Loucy (cell line): ENCODE data around the gene TRPM3.

Experiments
- H2AFZ ChIP-seq: fragments of 200-600 bp; sonication (generic); 2 replicates; pipeline ENCODE4 v1.6.0; 2016; ENCODE audit warnings: antibody characterized with exemption, mild to moderate bottlenecking, low read length, moderate library complexity
- H3F3A ChIP-seq: fragments of 200-600 bp; 2 replicates; pipeline ENCODE4 v1.6.0; 2016; ENCODE audit warnings: antibody characterized with exemption, low read depth, mild to moderate bottlenecking
- H3K27me3 ChIP-seq: fragments of 200-600 bp; sonication (generic); 2 replicates; pipeline ENCODE4 v1.6.1; 2014; ENCODE audit warnings: low read length, mild to moderate bottlenecking; ENCODE audit not compliant: insufficient read depth, poor library complexity, severe bottlenecking
- H3K36me3 ChIP-seq: fragments of 200-600 bp; sonication (generic); 2 replicates; pipeline ENCODE4 v1.6.1; 2016; ENCODE audit warnings: low read length; ENCODE audit not compliant: insufficient read depth
- H3K4me1 ChIP-seq: fragments of 200-600 bp; sonication (generic); 2 replicates; pipeline ENCODE4 v1.5.1; 2014; ENCODE audit warnings: low read length, mild to moderate bottlenecking; ENCODE audit not compliant: insufficient read depth, poor library complexity, severe bottlenecking
- H3K4me2 ChIP-seq: fragments of 200-600 bp; sonication (generic); 2 replicates; pipeline ENCODE4 v1.6.0; 2014; ENCODE audit warnings: antibody characterized with exemption, low read length, low read depth, mild to moderate bottlenecking; ENCODE audit not compliant: poor library complexity, severe bottlenecking
- H3K4me3 ChIP-seq: fragments of 200-600 bp; sonication (generic); 2 replicates; pipeline ENCODE4 v1.5.1; 2014; ENCODE audit warnings: low read length, mild to moderate bottlenecking, mixed read lengths; ENCODE audit not compliant: poor library complexity, severe bottlenecking
- H3K79me2 ChIP-seq: fragments of 200-600 bp; sonication (generic); 2 replicates; pipeline ENCODE4 v1.6.1; 2014; ENCODE audit warnings: low read length; ENCODE audit not compliant: insufficient read depth
- H3K9ac ChIP-seq: fragments of 200-600 bp; sonication (generic); 2 replicates; pipeline ENCODE4 v1.6.0; 2014; ENCODE audit warnings: mild to moderate bottlenecking, low read depth, low read length, moderate library complexity; ENCODE audit not compliant: poor library complexity, severe bottlenecking
- H3K9me2 ChIP-seq: fragments of 200-600 bp; sonication (generic); replicated peaks from 2 replicates; pipeline ENCODE4 v1.6.1; 2016; ENCODE audit warnings: low read depth, low read length, mixed read lengths
- H3K9me3 ChIP-seq: fragments of 200-600 bp; sonication (generic); 2 replicates; pipeline ENCODE4 v1.6.1; 2014; ENCODE audit warnings: mild to moderate bottlenecking, antibody characterized with exemption, low read length, low read depth; ENCODE audit not compliant: insufficient read depth
- H4K20me1 ChIP-seq: fragments of 200-600 bp; sonication (generic); 2 replicates; pipeline ENCODE4 v1.6.0; 2014; ENCODE audit warnings: antibody characterized with exemption, low read length, mild to moderate bottlenecking; ENCODE audit not compliant: insufficient read depth, poor library complexity, severe bottlenecking
- EZH2phosphoT487 ChIP-seq: fragments of 200-600 bp; IDR thresholded peaks from 2 replicates; pipeline ENCODE4 v1.6.1; 2018; ENCODE audit warnings: antibody characterized with exemption, mild to moderate bottlenecking, moderate library complexity, borderline replicate concordance
- TF ChIP-seq, protein P1 (sequence below): fragments of 200-600 bp; sonication (generic); conservative IDR thresholded peaks from 2 replicates; pipeline ENCODE4 v1.5.1; 2014; ENCODE audit warnings: mild to moderate bottlenecking, antibody characterized with exemption, low read length

Gene TRPM3

DNA sequence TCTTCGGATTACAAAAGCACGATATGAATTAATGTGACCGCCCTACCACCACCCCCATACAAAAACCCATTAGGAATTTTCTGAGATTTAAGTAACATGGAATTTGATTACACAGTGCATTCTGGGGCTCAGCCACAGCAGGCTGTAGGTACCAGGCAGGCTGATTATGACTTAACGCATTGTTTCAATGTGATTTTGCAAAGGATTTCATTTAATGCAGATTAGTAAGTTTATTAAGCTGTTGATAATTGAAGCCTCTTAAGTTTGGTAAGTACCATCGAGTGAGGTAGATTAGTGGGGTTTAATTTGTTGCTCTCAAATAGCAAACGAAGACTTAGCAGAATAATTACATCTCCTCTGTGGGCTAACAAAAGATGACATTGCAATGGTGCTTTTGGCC, 240.1 kb downstream of the TRPM3 start:
- TF ChIP-seq, protein P1, sequence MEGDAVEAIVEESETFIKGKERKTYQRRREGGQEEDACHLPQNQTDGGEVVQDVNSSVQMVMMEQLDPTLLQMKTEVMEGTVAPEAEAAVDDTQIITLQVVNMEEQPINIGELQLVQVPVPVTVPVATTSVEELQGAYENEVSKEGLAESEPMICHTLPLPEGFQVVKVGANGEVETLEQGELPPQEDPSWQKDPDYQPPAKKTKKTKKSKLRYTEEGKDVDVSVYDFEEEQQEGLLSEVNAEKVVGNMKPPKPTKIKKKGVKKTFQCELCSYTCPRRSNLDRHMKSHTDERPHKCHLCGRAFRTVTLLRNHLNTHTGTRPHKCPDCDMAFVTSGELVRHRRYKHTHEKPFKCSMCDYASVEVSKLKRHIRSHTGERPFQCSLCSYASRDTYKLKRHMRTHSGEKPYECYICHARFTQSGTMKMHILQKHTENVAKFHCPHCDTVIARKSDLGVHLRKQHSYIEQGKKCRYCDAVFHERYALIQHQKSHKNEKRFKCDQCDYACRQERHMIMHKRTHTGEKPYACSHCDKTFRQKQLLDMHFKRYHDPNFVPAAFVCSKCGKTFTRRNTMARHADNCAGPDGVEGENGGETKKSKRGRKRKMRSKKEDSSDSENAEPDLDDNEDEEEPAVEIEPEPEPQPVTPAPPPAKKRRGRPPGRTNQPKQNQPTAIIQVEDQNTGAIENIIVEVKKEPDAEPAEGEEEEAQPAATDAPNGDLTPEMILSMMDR: no peak
- no peak for TF ChIP-seq EZH2phosphoT487
- Histone ChIP-seq H3K9me2 (no peaks in the 10 kb centered on the region), H3K4me3 (no peak overlapping the region)

DNA sequence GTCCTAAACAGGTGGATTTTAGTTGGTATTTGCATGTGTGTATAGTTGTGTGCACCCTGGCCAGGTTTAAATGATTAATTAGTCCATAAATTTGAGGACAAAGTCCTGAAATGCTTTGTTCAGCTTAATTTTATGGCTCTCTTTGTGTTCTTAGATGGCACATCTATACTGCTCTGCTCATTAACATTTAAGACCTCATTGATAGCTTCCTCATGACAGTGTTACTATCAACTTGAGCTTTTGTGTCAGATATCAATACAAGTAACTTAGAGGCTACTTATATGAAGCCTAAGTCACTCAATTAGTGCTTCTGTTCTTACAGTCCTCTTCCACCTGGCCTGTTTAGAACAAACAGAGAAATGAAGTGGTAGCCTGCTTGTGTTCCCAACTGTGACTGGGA, 240.9 kb downstream of the TRPM3 start:
- Histone ChIP-seq H3K4me1 (no peaks in the 10 kb centered on the region), H3K9ac (no peak overlapping the region), H2AFZ (no peak overlapping the region), H4K20me1 (no peaks in the 10 kb centered on the region), H3K4me2 (no peak overlapping the region), H3K9me3 (no peaks in the 10 kb centered on the region), H3K9me2 (no peaks in the 10 kb centered on the region), H3K27me3 (no peaks in the 10 kb centered on the region), H3K79me2 (no peaks in the 10 kb centered on the region), H3F3A (no peaks in the 10 kb centered on the region), H3K4me3 (no peak overlapping the region), H3K36me3 (no peaks in the 10 kb centered on the region)
- TF ChIP-seq EZH2phosphoT487: no peak
- TF ChIP-seq, protein P1: no peak

More for the DNA sequence above, 240.1 kb downstream of the TRPM3 start:
- Histone ChIP-seq H3K4me1 (no peaks in the 10 kb centered on the region), H3K79me2 (no peaks in the 10 kb centered on the region), H3F3A (no peaks in the 10 kb centered on the region), H2AFZ (no peak overlapping the region), H3K4me2 (no peak overlapping the region), H4K20me1 (no peaks in the 10 kb centered on the region), H3K36me3 (no peaks in the 10 kb centered on the region), H3K9me3 (no peaks in the 10 kb centered on the region), H3K27me3 (no peaks in the 10 kb centered on the region), H3K9ac (no peak overlapping the region)

DNA sequence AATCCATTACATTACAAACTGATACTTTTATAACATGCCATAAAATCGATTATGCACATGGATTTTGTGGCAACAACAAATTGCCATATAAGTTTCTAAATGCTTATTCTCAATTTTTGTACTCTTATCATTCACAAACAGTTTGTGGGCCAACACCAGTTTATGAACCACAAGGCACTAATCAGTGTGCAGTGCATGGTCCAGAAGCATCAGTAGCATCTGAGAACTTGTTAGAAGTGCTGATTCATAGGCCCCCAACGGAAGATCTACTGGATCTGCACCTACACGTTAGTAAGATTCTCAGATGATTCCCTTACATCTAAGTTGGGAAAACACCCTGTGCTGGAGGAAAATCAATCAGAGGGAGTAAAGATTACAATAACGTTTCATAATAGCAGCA, 242.8 kb downstream of the TRPM3 start:
- Histone ChIP-seq H2AFZ (no peak overlapping the region), H3K79me2 (no peaks in the 10 kb centered on the region), H3K4me3 (no peak overlapping the region), H3K4me1 (no peaks in the 10 kb centered on the region), H3F3A (no peaks in the 10 kb centered on the region), H3K36me3 (no peaks in the 10 kb centered on the region), H3K9ac (no peak overlapping the region), H3K9me3 (no peaks in the 10 kb centered on the region), H3K27me3 (no peaks in the 10 kb centered on the region), H3K4me2 (no peak overlapping the region), H4K20me1 (no peaks in the 10 kb centered on the region), H3K9me2 (no peaks in the 10 kb centered on the region)
- TF ChIP-seq, protein P1: no peak
- TF ChIP-seq EZH2phosphoT487: no peak
